HepG2 (cell line): ENCODE data around the gene DHX16. TPM values are rescaled to one million over a fixed set of nuclear protein-coding genes. Genes with fewer than 3 reads are reported as not detected.

ENCODE experiments used
- AGO1 ChIP-seq: fragments of 200-400 bp; formaldehyde crosslinking; IDR thresholded peaks from 2 replicates; pipeline ENCODE4 v1.6.1; 2017; ENCODE audit warnings: mild to moderate bottlenecking, low read depth, low read length, moderate library complexity; ENCODE audit not compliant: poor library complexity, severe bottlenecking
- ATF2 ChIP-seq: sonication (generic); formaldehyde crosslinking; IDR thresholded peaks from 2 replicates; pipeline ENCODE4 v1.4.0; 2020; ENCODE audit warnings: missing genetic modification reagents
- BCLAF1 ChIP-seq: fragments of 450-650 bp; IDR thresholded peaks from 2 replicates; pipeline ENCODE4 v1.6.1; 2017; ENCODE audit warnings: mild to moderate bottlenecking
- E2F1 ChIP-seq: sonication (generic); formaldehyde crosslinking; IDR thresholded peaks from 2 replicates; pipeline ENCODE4 v1.5.0; 2020; ENCODE audit warnings: missing genetic modification reagents
- E2F2 ChIP-seq: sonication (generic); formaldehyde crosslinking; IDR thresholded peaks from 2 replicates; pipeline ENCODE4 v1.4.0; 2020; ENCODE audit warnings: missing genetic modification reagents, borderline replicate concordance
- GFI1 ChIP-seq: sonication (generic); formaldehyde crosslinking; IDR thresholded peaks from 2 replicates; pipeline ENCODE4 v1.5.0; 2020; ENCODE audit warnings: missing genetic modification reagents, mild to moderate bottlenecking, borderline replicate concordance
- PHB2 ChIP-seq: fragments of 450-650 bp; IDR thresholded peaks from 2 replicates; pipeline ENCODE4 v1.6.1; 2018; ENCODE audit not compliant: partially characterized antibody
- PLSCR1 ChIP-seq: sonication (generic); formaldehyde crosslinking; IDR thresholded peaks from 2 replicates; pipeline ENCODE4 v1.5.0; 2020; ENCODE audit warnings: missing genetic modification reagents, mild to moderate bottlenecking, borderline replicate concordance
- RARA ChIP-seq: IDR thresholded peaks from 2 replicates; pipeline ENCODE4 v1.6.1; 2016; ENCODE audit warnings: missing genetic modification reagents, missing compliant biosample characterization
- SNAI1 ChIP-seq: sonication (generic); formaldehyde crosslinking; IDR thresholded peaks from 2 replicates; pipeline ENCODE4 v1.5.0; 2020; ENCODE audit warnings: mild to moderate bottlenecking, missing genetic modification reagents, borderline replicate concordance
- SRSF4 ChIP-seq: fragments of 200-400 bp; formaldehyde crosslinking; IDR thresholded peaks from one replicate; pipeline ENCODE4 v1.6.1; 2018; ENCODE audit warnings: mild to moderate bottlenecking, low read depth, low read length, moderate library complexity; ENCODE audit not compliant: poor library complexity, severe bottlenecking
- TOPORS ChIP-seq: sonication (generic); formaldehyde crosslinking; IDR thresholded peaks from 2 replicates; pipeline ENCODE4 v1.8.0; 2023; ENCODE audit warnings: mild to moderate bottlenecking, missing genetic modification reagents
- UBTF ChIP-seq: sonication (generic); formaldehyde crosslinking; IDR thresholded peaks from 2 replicates; pipeline ENCODE4 v1.4.0; 2020; ENCODE audit warnings: mild to moderate bottlenecking, missing genetic modification reagents
- polyA plus RNA-seq, 8 experiments: library from polyadenylated mRNA; depleted of rRNA in 3 of 8; stranded (reverse) in 7 of 8; unstranded in 1 of 8; fragments of >200 nt; fragmentation: Illumina TruSeq in 4 of 8; extraction: Trizol in 4 of 8; gene quantifications; 2 replicates each; pipeline versions ENCODE4 v1.2.1 to v1.2.3, GENCODE V29; 2011 to 2016; ENCODE audit warnings: low read depth in 4 of 8, missing spikeins in 1 of 8, mixed read lengths in 1 of 8; ENCODE audit not compliant: insufficient read depth in 1 of 8
- total RNA-seq, 5 experiments: library from RNA; depleted of rRNA; stranded (reverse); fragments of >200 nt; fragmentation: Illumina TruSeq; extraction: Trizol; gene quantifications; 2 replicates each; pipeline ENCODE4 v1.2.3, GENCODE V29; 2016; ENCODE audit warnings: low read depth in 1 of 5

The DHX16 gene
- total and polyA plus RNA-seq, 2 of the 13 experiments (the other 11 are each of a cell fraction or from before 2014, with no cell fraction given) = 57.0 to 58.5 TPM

GRCh38 chr6:30626484-30627366 is 46.1 kb downstream of the DHX16 start, which contains the start of gene ATAT1 (continued):
- TF ChIP-seq E2F2 (CRISPR knock-in tag) (peak; percentile 98; the same call in 1 of the 2 replicates), AGO1 (peak; percentile 99), SRSF4 (no peak), RARA (CRISPR knock-in tag) (peak; percentile 46; the same call in 1 of the 2 replicates), PLSCR1 (CRISPR knock-in tag) (no peak), E2F1 (0 out of 2 replicates have a peak, but pooled peaks have one; percentile 38), BCLAF1 (no peak), UBTF (peak; percentile 81), TOPORS (CRISPR knock-in tag) (peak; percentile 21; the same call in 1 of the 2 replicates), SNAI1 (peak; percentile 89), ATF2 (CRISPR knock-in tag) (peak; percentile 83), GFI1 (CRISPR knock-in tag) (no peak), PHB2 (no peak)
